ENCODE results near the gene C16orf54. TPM values are rescaled to one million over a fixed set of nuclear protein-coding genes. Genes with fewer than 3 reads are reported as not detected.
A peak's percentile ranks its signal among the peaks of the same experiment; 100 is the strongest.

The C16orf54 gene
- total and polyA plus RNA-seq, 9 of the 15 experiments (the other 6 are each of a cell fraction or from before 2014, with no cell fraction given) = 0.09 TPM; not detected in 8

DNA sequence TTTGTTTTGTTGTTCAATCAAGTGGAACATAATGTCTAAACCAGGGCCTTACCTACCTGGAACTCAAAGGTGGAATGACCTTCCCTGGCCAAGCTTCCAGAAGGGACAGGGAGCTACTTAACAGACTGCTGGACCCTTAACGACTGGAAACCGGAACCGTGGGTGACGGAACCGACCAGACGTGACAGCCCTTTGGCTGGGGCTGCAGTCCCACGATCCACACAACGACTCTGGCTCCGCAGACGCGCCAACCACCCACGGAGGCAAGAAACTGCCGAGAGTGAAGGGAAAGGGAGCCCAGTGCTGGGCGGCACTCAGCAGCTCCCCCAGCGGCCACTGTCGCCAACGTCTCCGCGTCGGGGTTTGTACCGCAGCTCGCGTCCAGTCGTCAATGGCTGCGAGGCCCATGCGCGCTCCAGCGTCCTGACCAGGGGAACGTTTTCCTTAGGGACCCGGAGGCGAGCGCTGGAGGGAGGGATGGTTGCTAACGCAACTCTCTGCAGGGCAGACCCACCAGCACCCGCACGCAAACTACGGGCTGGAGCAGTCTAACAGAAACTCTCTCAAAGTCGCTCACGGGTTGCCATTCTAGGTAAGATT is 39.2 kb upstream of the C16orf54 start (continued):
- no peak for TF ChIP-seq PATZ1 (CRISPR knock-in tag; IDR thresholded peaks at IDR 0.05; ENCODE audit: borderline replicate concordance)
- no peak for TF ChIP-seq ILF3 (IDR thresholded peaks at IDR 0.05; ENCODE audit: borderline replicate concordance)
- peak; percentile 37; the same call in 1 of the 2 replicates for TF ChIP-seq MYC (IDR thresholded peaks at IDR 0.05; ENCODE audit: low read depth, low read length)
- no peak for TF ChIP-seq MYC (CRISPR knock-in tag; IDR thresholded peaks at IDR 0.05; ENCODE audit: borderline replicate concordance, low read depth)
- TF ChIP-seq ZNF12 (CRISPR knock-in tag; IDR thresholded peaks at IDR 0.05) = 0 out of 2 replicates have a peak, but pooled peaks have one; percentile 59
- TF ChIP-seq E2F8 (IDR thresholded peaks at IDR 0.05; ENCODE audit: low read depth, partially characterized antibody) = no peak
- peak; percentile 27 to 78 (median 72) for TF ChIP-seq YY1 (IDR thresholded peaks at IDR 0.05; ENCODE audit: borderline replicate concordance in 1 of 3, control insufficient read depth in 1 of 3, extremely low read depth in 1 of 3, insufficient read depth in 3 of 3, insufficient read length in 1 of 3, insufficient replicate concordance in 2 of 3, low read depth in 1 of 3, low read length in 2 of 3)
- TF ChIP-seq ZNF436 (CRISPR knock-in tag; IDR thresholded peaks at IDR 0.05) = no peak
- TF ChIP-seq CREM (IDR thresholded peaks at IDR 0.05; ENCODE audit: low read depth) = peak; percentile 84
- 0 out of 2 replicates have a peak, but pooled peaks have one; percentile 19 for TF ChIP-seq ARID1B (IDR thresholded peaks at IDR 0.05)
- TF ChIP-seq ZFP36 (IDR thresholded peaks at IDR 0.05; ENCODE audit: low read depth, low read length, partially characterized antibody) = peak; percentile 33
- no peak for TF ChIP-seq SLC30A9 (CRISPR knock-in tag; IDR thresholded peaks at IDR 0.05)
- no peak for TF ChIP-seq CAMTA2 (CRISPR knock-in tag; conservative IDR thresholded peaks at IDR 0.05)
- 0 out of 2 replicates have a peak, but pooled peaks have one; percentile 53 for TF ChIP-seq TARDBP (IDR thresholded peaks at IDR 0.05)
- TF ChIP-seq SMAD1 (IDR thresholded peaks at IDR 0.05; ENCODE audit: low read depth, low read length, partially characterized antibody) = no peak
- no peak for TF ChIP-seq MYBL2 (IDR thresholded peaks at IDR 0.05; ENCODE audit: low read depth)
- no peak for TF ChIP-seq MYBL2 (CRISPR knock-in tag; IDR thresholded peaks at IDR 0.05; ENCODE audit: borderline replicate concordance)
- no peak for TF ChIP-seq EP300 (IDR thresholded peaks at IDR 0.05; ENCODE audit: low read length)
- TF ChIP-seq MIER1 (IDR thresholded peaks at IDR 0.05; ENCODE audit: low read depth) = 0 out of 2 replicates have a peak, but pooled peaks have one; percentile 30
- peak in 1 of 2 experiments; percentile 44; a peak in 1 of 4 replicates for TF ChIP-seq MAZ (CRISPR knock-in tag; conservative IDR thresholded peaks at IDR 0.05 in 1 of 2, IDR thresholded peaks at IDR 0.05 in 1 of 2)
- TF ChIP-seq POLR2G (IDR thresholded peaks at IDR 0.05; ENCODE audit: low read depth, low read length) = peak; percentile 35; the same call in 1 of the 2 replicates
- TF ChIP-seq POU5F1 (IDR thresholded peaks at IDR 0.05; ENCODE audit: borderline replicate concordance, low read depth, low read length, partially characterized antibody) = no peak
- no peak for TF ChIP-seq ZKSCAN8 (CRISPR knock-in tag; IDR thresholded peaks at IDR 0.05)
- TF ChIP-seq POLR2AphosphoS2 (IDR thresholded peaks at IDR 0.05; ENCODE audit: low read length) = no peak
